GM12878 (cell line): ENCODE results near the gene CDYL2. TPM values are rescaled to one million over a fixed set of nuclear protein-coding genes. Genes with fewer than 3 reads are reported as not detected.

Experiments used
- ATAC-seq: fragments of 200-7000 bp; cut with Tn5 transposase; 3 replicates; pipeline ENCODE4 v1.9.1; 2020; ENCODE audit warnings: mild to moderate bottlenecking, moderate library complexity
- BruUV-seq: library from RNA; stranded (reverse); fragments of 400-500 nt; replicated peaks from 2 replicates; lab custom pipeline; 2021; lab: Mats Ljungman, UMichigan
- CTCF ChIA-PET: fragments of 300-600 bp; sonication (Branson Sonifier 250); formaldehyde crosslinking; extraction: SDS; loops from one replicate; lab custom pipeline; 2021; ENCODE audit warnings: inconsistent platforms; lab: Yijun Ruan, JAX
- POLR2A ChIA-PET: fragments of 350-600 bp; formaldehyde crosslinking; extraction: SDS; loops from one replicate; lab custom pipeline; 2021; ENCODE audit warnings: inconsistent platforms; lab: Charles Lee
- RAD21 ChIA-PET: fragments of 300-600 bp; sonication (Branson Sonifier 250); formaldehyde crosslinking; loops from one replicate; lab custom pipeline; 2023; ENCODE audit warnings: antibody characterized with exemption; ENCODE audit not compliant: unreplicated experiment; lab: Charles Lee
- SMC1A ChIA-PET: fragments of 300-600 bp; sonication (Branson Sonifier 250); formaldehyde crosslinking; loops from one replicate; lab custom pipeline; 2023; ENCODE audit not compliant: unreplicated experiment, uncharacterized antibody; lab: Charles Lee
- DNase-seq: peaks from one replicate; pipeline ENCODE4 v3.0.0-alpha.2; 2011; ENCODE audit warnings: low read depth, low spot score
- FAIRE-seq: peaks from 3 replicates; lab custom pipeline; 2011; peaks lifted over from hg19 to GRCh38; lab: Jason Lieb, UNC
- H2AFZ ChIP-seq: 2 replicates; pipeline ENCODE4 v1.6.0; 2011; ENCODE audit warnings: low read depth, low read length, control low read depth; ENCODE audit not compliant: control insufficient read depth
- H3K27ac ChIP-seq: 2 replicates; pipeline ENCODE4 v1.5.1; 2011; ENCODE audit warnings: control low read depth; ENCODE audit not compliant: control insufficient read depth, insufficient read depth
- H3K27me3 ChIP-seq, 2 experiments: replicated peaks in 1 of 2; 2 replicates each; pipeline versions ENCODE4 v1.6.0 to v1.6.1; 2011; ENCODE audit warnings: low read length in 1 of 2; ENCODE audit not compliant: control insufficient read depth in 2 of 2, insufficient read depth in 2 of 2
- H3K36me3 ChIP-seq, 2 experiments: 2 replicates each; pipeline ENCODE4 v1.5.1; 2011; ENCODE audit warnings: low read length in 1 of 2; ENCODE audit not compliant: control insufficient read depth in 2 of 2, insufficient read depth in 2 of 2
- H3K4me1 ChIP-seq: 2 replicates; pipeline ENCODE4 v1.6.1; 2011; ENCODE audit warnings: mild to moderate bottlenecking, low read length, moderate library complexity, mixed read lengths; ENCODE audit not compliant: control insufficient read depth, insufficient read depth
- H3K4me2 ChIP-seq: 2 replicates; pipeline ENCODE4 v1.6.0; 2011; ENCODE audit warnings: control low read depth; ENCODE audit not compliant: control insufficient read depth, insufficient read depth
- H3K4me3 ChIP-seq: fragments of 200-600 bp; sonication (generic); 2 replicates; pipeline ENCODE4 v1.5.1; 2016
- H3K79me2 ChIP-seq: 2 replicates; pipeline ENCODE4 v1.6.0; 2011; ENCODE audit warnings: low read length; ENCODE audit not compliant: control insufficient read depth, insufficient read depth
- H3K9ac ChIP-seq: 2 replicates; pipeline ENCODE4 v1.8.0; 2011; ENCODE audit warnings: low read length, control low read depth, mixed read lengths; ENCODE audit not compliant: control insufficient read depth, insufficient read depth
- H3K9me3 ChIP-seq: replicated peaks from 3 replicates; pipeline ENCODE4 v1.5.1; 2011; ENCODE audit warnings: mild to moderate bottlenecking, low read length; ENCODE audit not compliant: control insufficient read depth, insufficient read depth
- H4K20me1 ChIP-seq: 2 replicates; pipeline ENCODE4 v1.6.0; 2011; ENCODE audit not compliant: control insufficient read depth, insufficient read depth
- BCL11A ChIP-seq: IDR thresholded peaks from 2 replicates; pipeline ENCODE4 v1.6.1; 2011; ENCODE audit warnings: low read depth, low read length
- CBX3 ChIP-seq: fragments of 200-600 bp; sonication (generic); IDR thresholded peaks from 2 replicates; pipeline ENCODE4 v1.6.1; 2016; ENCODE audit warnings: low read depth, borderline replicate concordance
- CREB1 ChIP-seq: IDR thresholded peaks from 2 replicates; pipeline ENCODE4 v1.6.1; 2012; ENCODE audit warnings: low read depth, mild to moderate bottlenecking, inconsistent platforms
- ETV6 ChIP-seq, 2 experiments: fragments of 450-650 bp in 1 of 2; IDR thresholded peaks in 1 of 2; conservative IDR thresholded peaks in 1 of 2; 2 replicates each; pipeline ENCODE4 v1.6.1; 2014; ENCODE audit warnings: antibody characterized with exemption in 1 of 2, borderline replicate concordance in 1 of 2, low read depth in 1 of 2, mild to moderate bottlenecking in 1 of 2, moderate library complexity in 1 of 2
- GABPA ChIP-seq: IDR thresholded peaks from 2 replicates; pipeline ENCODE4 v1.6.1; 2014; ENCODE audit warnings: antibody characterized with exemption, low read depth, mild to moderate bottlenecking, inconsistent platforms
- HCFC1 ChIP-seq: fragments of 150-350 bp; IDR thresholded peaks from 2 replicates; pipeline ENCODE4 v1.6.1; 2014; ENCODE audit warnings: low read length
- JUNB ChIP-seq: IDR thresholded peaks from 2 replicates; pipeline ENCODE4 v1.6.1; 2016; ENCODE audit warnings: antibody characterized with exemption, mild to moderate bottlenecking
- NFIC ChIP-seq: IDR thresholded peaks from 2 replicates; pipeline ENCODE4 v1.6.1; 2012; ENCODE audit warnings: low read depth, mild to moderate bottlenecking, inconsistent platforms, low read length, moderate library complexity
- PKNOX1 ChIP-seq: fragments of 450-650 bp; IDR thresholded peaks from 2 replicates; pipeline ENCODE4 v1.6.1; 2016; ENCODE audit warnings: mild to moderate bottlenecking
- POLR2AphosphoS2 ChIP-seq: IDR thresholded peaks from 2 replicates; pipeline ENCODE4 v1.6.1; 2011; ENCODE audit warnings: low read depth, mild to moderate bottlenecking, low read length, improper control_type of control experiment, moderate library complexity
- RUNX3 ChIP-seq: IDR thresholded peaks from 2 replicates; pipeline ENCODE4 v1.6.1; 2012; ENCODE audit warnings: low read length, inconsistent platforms
- TCF12 ChIP-seq: IDR thresholded peaks from 2 replicates; pipeline ENCODE4 v1.6.1; 2011; ENCODE audit warnings: low read depth, mild to moderate bottlenecking, low read length
- ZNF24 ChIP-seq: fragments of 450-650 bp; IDR thresholded peaks from 2 replicates; pipeline ENCODE4 v1.6.1; 2017; ENCODE audit warnings: antibody characterized with exemption, mild to moderate bottlenecking
- ZNF592 ChIP-seq: fragments of 450-650 bp; IDR thresholded peaks from 2 replicates; pipeline ENCODE4 v1.6.1; 2017; ENCODE audit warnings: mild to moderate bottlenecking, moderate library complexity
- WGBS: methylation state at CpG from one replicate; pipeline ENCODE4 v1.1.6; 2016; ENCODE audit warnings: low lambda C conversion rate; ENCODE audit not compliant: insufficient replicate concordance, insufficient coverage; ENCODE audit errors: missing lambda C conversion rate; 5-methylcytosine and 5-hydroxymethylcytosine counted together
- in situ Hi-C: fragments of 300-500 bp; cut with MboI; formaldehyde crosslinking; loops from 9 replicates; pipeline ENCODE4 v1.14.3; 2018; ENCODE audit warnings: mixed read lengths
- intact Hi-C: fragments of 100-400 bp; cut with micrococcal nuclease; formaldehyde crosslinking; loops from one replicate; pipeline ENCODE4 v1.14.2; 2022; ENCODE audit not compliant: unreplicated experiment
- polyA plus RNA-seq, 11 experiments: library from polyadenylated mRNA; depleted of rRNA in 4 of 11; unstranded in 6 of 11; stranded (reverse) in 5 of 11; fragments of >200 nt; fragmentation: Nextera tagmentation in 4 of 11; fragmentation: Illumina TruSeq in 1 of 11; extraction: Ambion mirVana in 4 of 11; extraction: Trizol in 1 of 11; gene quantifications; 1 replicate in 1 of 11; 2 replicates in 10 of 11; pipeline versions ENCODE4 v1.2.1 to v1.2.3, GENCODE V29; 2011 to 2016; ENCODE audit warnings: inconsistent platforms in 2 of 11, missing spikeins in 2 of 11, low read depth in 1 of 11
- total RNA-seq, 4 experiments: library from RNA; depleted of rRNA in 3 of 4; stranded (reverse); fragments of >200 nt in 3 of 4; fragmentation: Illumina TruSeq in 1 of 4; extraction: Trizol in 1 of 4; gene quantifications; 2 replicates each; pipeline versions ENCODE4 v1.2.1 to v1.2.3, GENCODE V29; 2013 to 2021
- TF ChIP-seq, protein P1 (sequence below): fragments of 450-650 bp; IDR thresholded peaks from 2 replicates; pipeline ENCODE4 v1.6.1; 2017; ENCODE audit warnings: mild to moderate bottlenecking

The CDYL2 gene
- total and polyA plus RNA-seq, 10 of the 15 experiments (the other 5 are each of a cell fraction or from before 2014, with no cell fraction given) = 0.27 to 22.9 (median 3.9) TPM

DNA sequence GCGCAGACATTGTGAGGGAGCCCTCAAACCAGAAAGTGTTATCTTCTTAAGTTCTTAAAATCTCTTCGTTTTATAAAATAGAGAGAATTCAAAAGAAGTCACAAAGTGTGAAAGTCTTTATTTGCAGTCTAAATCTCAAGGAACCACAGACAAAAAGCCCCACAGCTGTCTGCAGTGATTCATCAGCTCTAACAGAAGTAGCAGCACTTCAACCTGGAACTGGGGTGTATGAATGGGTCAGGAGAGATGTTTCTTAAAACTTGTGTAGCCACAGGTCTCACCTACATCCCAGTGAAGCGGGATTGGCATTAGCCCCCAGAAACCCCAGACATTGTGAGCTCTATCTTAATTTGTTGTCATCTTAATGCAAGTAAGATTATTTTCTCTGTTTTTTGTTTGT lies 61.1 kb downstream of the CDYL2 start:
- WGBS = 52% methylated on average over 3 of the region's 3 CpGs
- H3K9me3 ChIP-seq = no peaks in the 10 kb centered on the region; the same call in 2 of the 3 replicates
- RAD21 ChIA-PET = interaction anchor here (1.2 kb wide), 1 partner anchor 20 kb away, joined by 3 read pairs; no protein-coding TSS in a partner anchor
- ATAC-seq (no peak), DNase-seq (no peak)
- no peaks in the 10 kb centered on the region for H4K20me1 ChIP-seq
- SMC1A ChIA-PET = interaction anchor here (1.5 kb wide), 1 partner anchor 57 kb away, joined by 3 read pairs; no protein-coding TSS in a partner anchor
- POLR2A ChIA-PET = no interaction called here
- H3K4me3 ChIP-seq = no peak overlapping the region
- no peak overlapping the region for H3K27ac ChIP-seq
- TF ChIP-seq BCL11A = no peak
- no peak for TF ChIP-seq TCF12
- no peak for TF ChIP-seq GABPA
- TF ChIP-seq PKNOX1 = no peak
- no peak for TF ChIP-seq POLR2AphosphoS2
- TF ChIP-seq NFIC = peak; percentile 7; the same call in 1 of the 2 replicates
- no peak for TF ChIP-seq CREB1
- no peak for TF ChIP-seq CBX3
- TF ChIP-seq ETV6 (conservative IDR thresholded peaks at IDR 0.05 in 1 of 2, IDR thresholded peaks at IDR 0.05 in 1 of 2; ENCODE audit: borderline replicate concordance in 1 of 2, low read depth in 1 of 2) = no peak
- TF ChIP-seq, protein P1, sequence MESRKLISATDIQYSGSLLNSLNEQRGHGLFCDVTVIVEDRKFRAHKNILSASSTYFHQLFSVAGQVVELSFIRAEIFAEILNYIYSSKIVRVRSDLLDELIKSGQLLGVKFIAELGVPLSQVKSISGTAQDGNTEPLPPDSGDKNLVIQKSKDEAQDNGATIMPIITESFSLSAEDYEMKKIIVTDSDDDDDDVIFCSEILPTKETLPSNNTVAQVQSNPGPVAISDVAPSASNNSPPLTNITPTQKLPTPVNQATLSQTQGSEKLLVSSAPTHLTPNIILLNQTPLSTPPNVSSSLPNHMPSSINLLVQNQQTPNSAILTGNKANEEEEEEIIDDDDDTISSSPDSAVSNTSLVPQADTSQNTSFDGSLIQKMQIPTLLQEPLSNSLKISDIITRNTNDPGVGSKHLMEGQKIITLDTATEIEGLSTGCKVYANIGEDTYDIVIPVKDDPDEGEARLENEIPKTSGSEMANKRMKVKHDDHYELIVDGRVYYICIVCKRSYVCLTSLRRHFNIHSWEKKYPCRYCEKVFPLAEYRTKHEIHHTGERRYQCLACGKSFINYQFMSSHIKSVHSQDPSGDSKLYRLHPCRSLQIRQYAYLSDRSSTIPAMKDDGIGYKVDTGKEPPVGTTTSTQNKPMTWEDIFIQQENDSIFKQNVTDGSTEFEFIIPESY = no peak
- TF ChIP-seq JUNB = no peak
- TF ChIP-seq ZNF592 = no peak
- TF ChIP-seq ZNF24 = no peak
- no peak for TF ChIP-seq HCFC1
- peak; percentile 41; the same call in 1 of the 2 replicates for TF ChIP-seq RUNX3
- TF ChIP-seq, all 136 proteins: peak for 2
- Histone ChIP-seq H3K36me3 (no peaks in the 10 kb centered on the region), H3K4me2 (no peak overlapping the region), H3K79me2 (no peaks in the 10 kb centered on the region), H3K27me3 (no peaks in the 10 kb centered on the region), H2AFZ (no peak overlapping the region), H3K4me1 (no peaks in the 10 kb centered on the region), H3K9ac (no peak overlapping the region)
- CTCF ChIA-PET = no interaction called here
- no TSS peak for BruUV-seq
- in situ Hi-C loops = no loop called here
- intact Hi-C loops = no loop called here
- no peak for FAIRE-seq
